Effector CD8-positive, alpha-beta T cell (primary cell): ENCODE measurements around the gene ASAP2.

Source experiments
- DNase-seq: peaks from one replicate; lab custom pipeline; 2025; lab: John Stamatoyannopoulos, UW

The ASAP2 gene

GRCh38 chr2:9430316-9431293, 224.0 kb downstream of the ASAP2 start:
- DNase-seq, result no peak

DNA sequence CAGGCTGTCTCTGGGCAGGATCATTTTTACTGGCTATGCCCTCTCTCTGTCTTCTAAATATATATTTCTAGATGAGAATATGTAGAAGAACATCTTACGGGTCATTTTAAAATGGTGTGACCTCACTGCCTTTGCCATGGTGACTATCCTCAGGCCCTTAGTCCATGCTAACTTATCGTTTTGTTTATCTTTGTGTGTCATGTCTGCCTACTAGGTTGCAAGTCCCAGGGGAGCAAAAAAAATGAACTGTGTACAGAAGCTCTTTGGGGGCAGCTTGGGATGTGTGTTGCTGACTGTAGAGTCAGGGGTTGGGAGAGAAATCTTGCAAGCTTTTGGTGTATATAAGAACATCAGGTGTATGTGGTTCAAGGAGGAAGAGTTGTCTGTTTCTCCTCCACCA, 227.9 kb downstream of the ASAP2 start:
- no peak for DNase-seq

DNA sequence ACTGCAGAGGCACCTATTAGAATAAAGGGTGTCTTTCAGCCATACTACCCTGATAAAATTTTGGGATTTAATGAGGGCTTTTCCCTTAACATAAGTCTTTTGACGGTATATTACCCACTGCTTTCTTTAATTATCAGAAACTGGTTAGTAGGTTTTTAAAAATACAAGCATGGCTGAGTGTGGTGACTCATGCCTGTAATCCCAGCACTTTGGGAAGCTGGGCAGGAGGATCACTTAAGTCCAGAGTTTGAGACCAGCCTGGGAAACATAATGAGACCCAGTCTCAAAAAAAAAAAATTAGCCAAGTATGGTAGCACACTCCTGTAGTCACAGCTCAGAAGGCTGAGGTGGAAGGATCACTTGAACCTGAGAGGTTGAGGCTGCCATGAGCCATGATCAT, 232.9 kb downstream of the ASAP2 start:
- DNase-seq, result no peak

DNA sequence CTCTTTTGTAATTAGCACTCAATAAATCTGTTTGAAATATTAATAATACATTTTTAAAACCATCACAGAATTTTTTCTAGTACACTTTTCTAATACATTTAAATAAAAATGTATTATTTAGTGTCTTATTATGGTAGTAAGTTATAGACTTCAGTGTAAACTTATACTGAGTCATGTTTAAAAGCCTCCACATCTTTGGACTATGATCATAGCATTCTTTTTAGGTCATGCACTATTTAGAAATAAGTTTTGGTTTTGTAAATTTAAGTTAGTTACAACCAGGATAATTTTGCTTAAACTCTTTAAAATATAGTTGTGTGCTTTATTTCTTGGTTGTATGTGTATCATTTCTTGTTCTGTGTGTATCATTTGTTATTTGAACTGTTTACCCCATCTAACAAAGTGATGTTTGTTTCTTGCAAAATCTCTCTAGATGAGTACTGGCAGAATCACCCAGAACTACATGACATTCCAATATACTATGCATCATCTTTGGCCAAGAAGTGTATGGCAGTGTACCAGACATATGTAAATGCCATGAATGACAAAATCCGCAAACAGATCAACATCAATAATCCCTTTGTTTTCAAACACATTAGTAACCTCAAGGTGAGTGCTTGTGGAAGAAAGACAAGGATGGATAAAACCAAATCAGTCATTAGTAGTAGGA, 233.6 kb downstream of the ASAP2 start:
- DNase-seq, result no peak

- no peak for DNase-seq
Observed at GRCh38 chr2:9441556-9441955, 234.9 kb downstream of the ASAP2 start.

DNA sequence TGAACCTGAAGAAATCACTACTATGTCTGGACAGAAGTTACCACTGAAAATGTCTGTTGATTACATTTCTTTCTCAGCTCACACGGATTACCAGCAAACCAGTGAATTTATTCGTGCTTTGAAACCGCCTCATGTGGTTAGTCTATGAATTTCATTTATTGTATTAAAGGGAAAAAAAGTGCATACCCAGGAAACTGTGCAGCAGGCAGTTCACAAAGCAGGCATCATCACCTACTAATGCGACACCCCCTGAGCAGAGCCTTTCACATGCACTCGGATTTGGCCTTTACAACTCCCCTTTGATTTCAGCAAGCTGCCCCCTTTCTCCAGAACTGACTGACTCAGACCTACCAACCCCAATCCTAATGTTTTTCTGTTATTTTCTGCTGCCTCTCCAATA, 236.9 kb downstream of the ASAP2 start:
- no peak for DNase-seq

DNA sequence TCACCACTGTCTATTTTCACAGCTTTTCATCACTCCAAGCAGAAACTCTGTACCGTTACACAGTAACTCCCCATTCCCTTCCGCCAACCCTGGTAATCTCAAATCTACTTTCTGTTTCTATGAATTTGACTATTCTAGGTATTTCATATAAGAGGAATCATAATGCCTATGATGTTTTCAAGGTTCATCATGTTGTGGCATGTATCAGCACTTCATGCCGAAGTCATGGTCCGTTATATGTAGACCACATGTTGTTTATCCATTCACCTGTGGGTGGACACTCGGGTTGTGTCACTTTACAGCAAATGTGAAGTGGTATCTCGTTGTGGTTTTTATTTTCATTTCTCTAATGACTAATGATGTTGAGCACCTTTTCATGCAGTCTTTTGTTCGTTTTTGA, 238.5 kb downstream of the ASAP2 start:
- no peak for DNase-seq

DNA sequence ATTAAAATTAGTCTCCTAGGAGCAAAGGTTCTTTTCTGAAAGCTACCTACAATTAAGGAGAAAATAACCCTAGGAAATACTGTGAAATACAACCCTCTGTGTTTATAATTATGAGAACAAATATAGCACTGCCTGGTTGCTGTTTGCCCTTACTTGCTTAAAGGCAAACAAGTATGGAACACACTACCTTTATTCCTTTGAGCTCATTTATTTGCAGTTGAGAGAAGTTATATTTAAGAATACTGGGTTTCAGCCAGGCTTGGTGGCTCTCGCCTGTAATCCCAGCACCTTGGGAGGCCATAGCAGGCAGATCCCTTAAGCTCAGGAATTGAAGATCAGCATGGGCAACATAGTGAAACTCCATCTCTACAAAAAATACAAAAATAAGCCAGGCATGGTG, 244.6 kb downstream of the ASAP2 start:
- no peak for DNase-seq
